Tongue (tissue), 2 donors: ENCODE data around the gene GLOD4. TPM values are rescaled to one million over a fixed set of nuclear protein-coding genes. Genes with fewer than 3 reads are reported as not detected.
"Not testable (repeated sequence)": the region's sequence is repeated elsewhere in the genome, so short reads cannot be mapped to it uniquely, and the experiment has no call there.

ENCODE experiments used
- DNase-seq: peaks from one replicate; pipeline ENCODE4 v3.0.0-alpha.2; 2015
- total RNA-seq: library from RNA; depleted of rRNA; stranded (reverse); fragments of >200 nt; gene quantifications from one replicate; pipeline ENCODE4 v1.2.3, GENCODE V29; 2014

The GLOD4 gene
- total RNA-seq, 1 donor from 2014 or later: 90.3 TPM

- DNase-seq: no peak
Measured at GRCh38 chr17:773467-774312, 8.4 kb downstream of the GLOD4 start.

- DNase-seq: no peak
Measured at GRCh38 chr17:773016-773415, 9.1 kb downstream of the GLOD4 start.

- DNase-seq: no peak
Measured at GRCh38 chr17:767076-767475, 15.0 kb downstream of the GLOD4 start.

GRCh38 chr17:760371-760770, 21.7 kb downstream of the GLOD4 start:
- DNase-seq: no peak

- DNase-seq: no peak
Measured at GRCh38 chr17:759964-760363, 22.1 kb downstream of the GLOD4 start.

GRCh38 chr17:756010-756567, 26.0 kb downstream of the GLOD4 start:
- DNase-seq: not testable (repeated sequence)

- DNase-seq: not testable (repeated sequence)
Measured at GRCh38 chr17:755319-755961, 26.6 kb downstream of the GLOD4 start.

- DNase-seq: peak; percentile 8
Measured at GRCh38 chr17:753418-753817, 28.7 kb downstream of the GLOD4 start.

- peak; percentile 89 for DNase-seq
Measured at GRCh38 chr17:752620-753219, 29.4 kb downstream of the GLOD4 start.

- DNase-seq: peak; percentile 97
Measured at GRCh38 chr17:752002-752619, 30.0 kb downstream of the GLOD4 start, which contains the start of gene GEMIN4. TSS of gene GEMIN4 (minus strand) at chr17:752264. CDS start at chr17:752142, 122 bp downstream.

- DNase-seq: peak; percentile 49
Measured at GRCh38 chr17:751269-752001, 30.6 kb downstream of the GLOD4 start.

GRCh38 chr17:750431-751037, 31.5 kb downstream of the GLOD4 start:
- no peak for DNase-seq

- DNase-seq: not testable (repeated sequence)
Measured at GRCh38 chr17:749359-749758, 32.7 kb downstream of the GLOD4 start.

GRCh38 chr17:748604-749003, 33.5 kb downstream of the GLOD4 start:
- not testable (repeated sequence) for DNase-seq

- DNase-seq: no peak
Measured at GRCh38 chr17:746783-747629, 35.1 kb downstream of the GLOD4 start.

GRCh38 chr17:746181-746580, 35.9 kb downstream of the GLOD4 start:
- no peak for DNase-seq

- DNase-seq: no peak
Measured at GRCh38 chr17:745406-745805, 36.7 kb downstream of the GLOD4 start.

- no peak for DNase-seq
Measured at GRCh38 chr17:744937-745336, 37.1 kb downstream of the GLOD4 start.

GRCh38 chr17:743139-743538, 38.9 kb downstream of the GLOD4 start:
- DNase-seq: no peak

- no peak for DNase-seq
Measured at GRCh38 chr17:742147-742793, 39.8 kb downstream of the GLOD4 start.
